Endothelial cell (in vitro differentiated cells): ENCODE results near the gene PLEKHH2. TPM values are rescaled to one million over a fixed set of nuclear protein-coding genes. Genes with fewer than 3 reads are reported as not detected.
"Not testable (repeated sequence)": the region's sequence is repeated elsewhere in the genome, so short reads cannot be mapped to it uniquely, and the experiment has no call there.

Source experiments
- DNase-seq: peaks from one replicate; pipeline ENCODE4 v3.0.0; 2021; ENCODE audit warnings: low spot score
- H3K27ac Mint-ChIP-seq: one replicate; pipeline ENCODE4 v1.8.0; 2021; ENCODE audit warnings: mixed read lengths, inconsistent platforms; ENCODE audit not compliant: unreplicated experiment
- H3K27me3 Mint-ChIP-seq: one replicate; pipeline ENCODE4 v1.8.0; 2021; ENCODE audit warnings: mild to moderate bottlenecking, moderate library complexity, mixed read lengths, inconsistent platforms; ENCODE audit not compliant: unreplicated experiment
- H3K36me3 Mint-ChIP-seq: one replicate; pipeline ENCODE4 v1.8.0; 2021; ENCODE audit warnings: mild to moderate bottlenecking, low read depth, mixed read lengths, inconsistent platforms; ENCODE audit not compliant: unreplicated experiment
- H3K4me1 Mint-ChIP-seq: one replicate; pipeline ENCODE4 v1.8.0; 2021; ENCODE audit warnings: mild to moderate bottlenecking, mixed read lengths, inconsistent platforms; ENCODE audit not compliant: unreplicated experiment
- H3K4me3 Mint-ChIP-seq: one replicate; pipeline ENCODE4 v1.8.0; 2021; ENCODE audit warnings: mild to moderate bottlenecking, mixed read lengths, inconsistent platforms; ENCODE audit not compliant: unreplicated experiment
- H3K9me3 Mint-ChIP-seq: one replicate; pipeline ENCODE4 v1.8.0; 2021; ENCODE audit warnings: mixed read lengths, inconsistent platforms; ENCODE audit not compliant: unreplicated experiment
- CTCF ChIP-seq: fragments of 200-600 bp; sonication (generic); IDR thresholded peaks from one replicate; pipeline ENCODE4 v1.5.0; 2021; ENCODE audit warnings: antibody characterized with exemption; ENCODE audit not compliant: unreplicated experiment
- total RNA-seq: library from RNA; stranded (reverse); fragmentation: NEBNext Ultra II Directional; extraction: Animal tissue kit (Norgen Biotek cat#: 25700); gene quantifications from one replicate; pipeline ENCODE4 v1.2.1, GENCODE V29; 2021; ENCODE audit not compliant: unreplicated experiment

The PLEKHH2 gene
- total RNA-seq, 1 donor from 2014 or later: 1.6 TPM

GRCh38 chr2:43724728-43725526 lies 87.9 kb downstream of the PLEKHH2 start:
- TF ChIP-seq CTCF: no peak
- no peak overlapping the region for H3K27ac Mint-ChIP-seq
- no peak overlapping the region for H3K4me3 Mint-ChIP-seq
- no peaks in the 10 kb centered on the region for H3K4me1 Mint-ChIP-seq
- no peak for DNase-seq
- no peaks in the 10 kb centered on the region for H3K27me3 Mint-ChIP-seq
- no peaks in the 10 kb centered on the region for H3K9me3 Mint-ChIP-seq
- no peaks in the 10 kb centered on the region for H3K36me3 Mint-ChIP-seq

GRCh38 chr2:43725711-43726246 lies 88.7 kb downstream of the PLEKHH2 start:
- H3K36me3 Mint-ChIP-seq: no peaks in the 10 kb centered on the region
- no peaks in the 10 kb centered on the region for H3K27me3 Mint-ChIP-seq
- H3K27ac Mint-ChIP-seq: no peak overlapping the region
- no peak for TF ChIP-seq CTCF
- no peaks in the 10 kb centered on the region for H3K4me1 Mint-ChIP-seq
- H3K9me3 Mint-ChIP-seq: no peaks in the 10 kb centered on the region
- no peak overlapping the region for H3K4me3 Mint-ChIP-seq
- no peak for DNase-seq

DNA sequence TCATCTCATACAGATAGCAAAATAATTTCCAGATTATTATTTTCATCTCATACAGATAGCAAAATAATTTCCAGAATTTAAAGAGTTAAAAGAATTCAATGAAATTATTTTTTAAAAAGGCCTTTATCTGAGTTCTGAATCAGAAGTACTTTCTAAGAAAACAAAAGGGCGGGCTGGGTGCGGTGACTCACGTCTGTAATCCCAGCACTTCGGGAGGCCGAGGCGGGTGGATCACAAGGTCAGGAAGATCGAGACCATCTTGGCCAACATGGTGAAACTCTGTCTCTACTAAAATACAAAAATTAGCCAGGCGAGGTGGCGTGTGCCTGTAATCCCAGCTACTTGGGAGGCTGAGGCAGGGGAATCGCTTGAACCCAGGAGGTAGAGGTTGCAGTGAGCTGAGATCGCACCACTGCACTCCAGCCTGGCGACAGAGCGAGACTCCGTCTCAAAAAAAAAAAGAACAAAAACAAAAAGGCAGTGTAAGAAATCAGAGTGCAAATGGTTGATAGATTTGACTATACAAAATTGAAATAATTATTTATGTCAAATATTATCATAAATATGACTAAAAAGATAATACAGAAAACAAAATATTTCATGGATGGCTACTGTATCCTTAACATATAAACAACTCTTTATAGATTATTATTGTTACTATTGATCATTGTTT lies 90.0 kb downstream of the PLEKHH2 start:
- not testable (repeated sequence) for DNase-seq, H3K36me3 Mint-ChIP-seq

DNA sequence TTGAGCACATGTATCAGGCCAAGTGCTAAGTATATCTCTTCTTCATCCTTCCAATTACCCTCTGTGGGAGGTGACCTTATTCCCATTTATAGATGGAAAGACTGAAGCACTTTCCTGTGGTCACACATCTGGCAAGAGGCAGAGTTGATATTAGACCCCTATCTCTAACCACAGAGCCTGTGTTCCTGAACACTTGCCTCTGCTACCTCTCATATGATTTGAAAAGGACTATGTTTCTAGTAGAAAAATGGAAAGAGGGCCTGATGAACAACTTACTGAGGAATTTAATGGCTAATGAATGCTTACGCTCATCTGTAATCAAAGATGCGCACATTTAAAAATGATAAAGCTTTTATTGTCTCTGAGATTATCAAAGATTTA lies 90.6 kb downstream of the PLEKHH2 start:
- DNase-seq: no peak
- TF ChIP-seq CTCF: no peak
- Mint-ChIP-seq H3K4me3 (no peak overlapping the region), H3K9me3 (no peaks in the 10 kb centered on the region), H3K27me3 (no peaks in the 10 kb centered on the region), H3K4me1 (no peaks in the 10 kb centered on the region), H3K36me3 (no peaks in the 10 kb centered on the region), H3K27ac (no peak overlapping the region)

More for the DNA sequence above, 90.0 kb downstream of the PLEKHH2 start:
- not testable (repeated sequence) for H3K4me3 Mint-ChIP-seq, H3K4me1 Mint-ChIP-seq, H3K9me3 Mint-ChIP-seq, H3K27ac Mint-ChIP-seq, H3K27me3 Mint-ChIP-seq

DNA sequence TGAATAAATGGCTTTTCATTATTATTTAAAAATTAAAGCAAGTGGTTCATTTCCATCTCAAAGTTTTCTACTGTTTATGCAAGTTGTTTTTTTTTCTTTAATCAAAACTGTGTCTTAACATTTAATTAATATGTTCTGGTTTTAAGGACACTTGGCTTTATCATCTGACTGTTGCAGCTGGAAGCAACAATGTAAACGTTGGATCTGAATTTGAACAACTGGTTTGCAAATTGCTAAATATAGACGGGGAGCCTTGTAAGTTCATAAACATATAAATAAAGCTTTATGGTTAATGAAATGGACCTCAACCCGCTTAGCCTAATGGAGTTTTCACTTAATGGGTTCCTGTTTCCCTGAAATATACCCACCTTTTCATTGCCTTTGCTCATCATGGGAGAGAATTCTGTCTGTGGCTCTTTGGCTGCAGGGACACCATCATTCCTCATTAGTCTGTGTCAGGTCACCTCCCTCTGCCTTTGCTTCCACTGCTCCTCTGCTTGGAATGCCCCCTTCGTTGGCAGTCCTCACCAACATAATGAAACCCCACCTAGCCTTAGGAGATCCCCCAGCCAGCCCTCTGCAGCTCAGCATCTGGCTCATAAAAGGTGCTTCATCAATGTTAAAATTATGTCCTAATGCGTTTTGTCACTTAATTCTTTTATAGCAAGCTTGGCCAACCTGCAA lies 92.6 kb downstream of the PLEKHH2 start:
- no peaks in the 10 kb centered on the region for H3K36me3 Mint-ChIP-seq

More for the DNA sequence above, 92.6 kb downstream of the PLEKHH2 start:
- Mint-ChIP-seq H3K9me3 (no peaks in the 10 kb centered on the region), H3K4me1 (no peaks in the 10 kb centered on the region), H3K27ac (no peak overlapping the region), H3K4me3 (no peak overlapping the region), H3K27me3 (no peaks in the 10 kb centered on the region)
- no peak for DNase-seq
- TF ChIP-seq CTCF: no peak
